HG03095 (cell line): ENCODE data around the gene TMEM256.

Experiments
- ATAC-seq: cut with Tn5 transposase; IDR thresholded peaks from one replicate; pipeline ENCODE4 v1.9.1; 2021; ENCODE audit warnings: moderate library complexity; ENCODE audit not compliant: unreplicated experiment

TMEM256 gene

DNA sequence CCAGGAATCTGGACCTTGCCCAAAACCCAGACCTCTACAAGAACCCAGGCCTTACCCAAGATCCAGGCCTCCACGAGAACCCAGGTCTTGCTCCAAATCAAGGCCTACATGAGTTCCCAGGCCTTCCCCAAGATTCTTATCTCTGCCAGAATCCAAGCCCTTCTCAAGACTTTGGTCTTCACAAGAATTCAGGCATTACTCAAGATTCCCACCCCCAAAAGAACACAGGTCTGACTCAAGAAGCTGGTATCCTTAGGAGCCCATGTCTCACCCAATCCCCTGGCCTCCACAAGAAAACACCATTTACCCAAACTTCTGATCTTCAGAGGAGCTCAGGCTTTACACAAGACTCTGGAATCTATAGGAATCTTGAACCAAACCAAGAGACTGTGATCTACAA lies 27.3 kb upstream of the TMEM256 start:
- no peak for ATAC-seq

DNA sequence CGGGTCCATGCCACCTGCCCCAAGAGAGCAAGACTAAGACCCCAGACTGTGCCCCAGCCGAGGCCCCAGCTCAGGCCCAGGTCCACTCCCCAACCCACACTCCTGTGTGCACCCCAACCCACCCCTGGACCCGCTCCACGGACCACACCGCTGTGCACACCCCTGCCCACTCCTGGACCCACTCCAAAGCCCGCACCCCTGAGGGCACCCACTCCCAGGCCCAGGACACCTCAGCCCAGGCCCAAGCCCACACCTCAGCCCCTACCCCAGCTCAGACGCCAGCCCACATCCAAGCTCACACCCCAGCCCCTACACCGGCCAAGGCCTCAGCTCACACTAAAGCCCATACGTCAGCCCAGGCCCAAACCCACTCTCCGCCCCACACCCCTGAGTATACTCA lies 25.8 kb upstream of the TMEM256 start:
- ATAC-seq: no peak

DNA sequence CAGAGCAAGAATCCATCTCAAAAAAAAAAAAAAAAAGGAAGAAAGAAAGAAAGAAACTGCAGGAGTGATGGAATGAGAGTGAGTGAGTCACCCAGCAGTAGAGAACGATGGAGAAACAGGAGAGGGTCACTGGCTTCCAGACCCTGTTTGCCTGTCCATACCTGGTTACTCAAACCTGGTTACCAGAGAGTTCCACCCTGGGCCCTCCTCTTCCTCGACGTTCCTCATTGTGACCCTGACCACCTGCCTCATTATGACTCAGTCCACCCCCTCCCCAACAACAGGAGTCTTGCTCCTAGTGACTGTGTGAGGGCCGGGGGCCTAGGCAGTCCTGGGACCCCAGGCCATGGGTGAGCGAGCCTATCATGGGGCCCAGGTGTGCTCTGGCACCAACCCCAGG lies 24.7 kb upstream of the TMEM256 start, which contains the start of gene SPEM3:
Gene SPEM3 (plus strand): TSS at position 301 of the 400 bp plus-strand sequence. CDS start 46 bp downstream, at position 347.
- ATAC-seq: no peak

DNA sequence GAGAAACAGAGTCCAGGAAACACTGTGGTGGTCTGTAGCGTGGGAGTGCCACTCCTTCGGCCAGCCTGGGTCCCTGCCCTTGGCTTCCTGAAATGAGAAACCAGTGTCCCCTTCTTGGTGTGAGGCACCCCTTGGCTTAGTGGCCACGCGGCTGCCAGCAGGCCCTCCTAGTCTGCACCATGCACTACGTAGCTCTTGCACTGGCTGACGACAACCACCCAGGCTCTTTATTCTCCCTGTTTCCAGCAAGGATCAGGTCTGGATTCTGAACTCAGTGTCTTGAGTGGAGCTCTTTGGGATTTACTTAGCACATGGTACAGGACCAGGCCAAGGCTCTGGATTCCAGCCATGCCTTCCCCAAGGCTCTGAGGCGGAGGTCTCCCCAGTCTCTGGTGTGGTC lies 23.7 kb upstream of the TMEM256 start:
- no peak for ATAC-seq

GRCh38 chr17:7426896-7427489 lies 23.1 kb upstream of the TMEM256 start:
- no peak for ATAC-seq

- ATAC-seq: no peak
Measured at GRCh38 chr17:7426203-7426863, 22.4 kb upstream of the TMEM256 start.

DNA sequence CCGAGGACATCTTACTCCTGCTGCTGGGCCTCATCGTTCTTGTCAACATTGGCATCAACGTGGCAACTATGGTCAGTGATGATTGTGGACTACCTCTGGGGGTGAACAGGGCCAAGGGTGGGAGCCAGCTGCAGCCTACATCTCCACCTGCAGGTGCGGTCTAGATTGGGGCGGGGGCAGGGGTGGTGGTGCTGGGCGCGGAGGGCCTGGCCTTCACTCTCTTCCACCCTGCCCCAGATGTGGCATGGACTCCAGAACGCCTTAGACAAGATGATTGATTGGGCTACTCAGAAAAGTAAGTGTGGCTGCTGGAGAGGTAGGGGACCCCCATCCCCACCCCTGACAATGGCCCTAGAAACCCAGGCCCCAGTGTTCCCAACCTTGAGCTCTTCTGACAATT lies 21.9 kb upstream of the TMEM256 start:
- ATAC-seq: no peak

- no peak for ATAC-seq
Measured at GRCh38 chr17:7425316-7425715, 21.4 kb upstream of the TMEM256 start, which contains the start of gene SPEM2. Gene SPEM2 (plus strand): TSS chr17:7425616. CDS start chr17:7425689, 73 bp downstream.

GRCh38 chr17:7423679-7424078 lies 19.8 kb upstream of the TMEM256 start:
- no peak for ATAC-seq

GRCh38 chr17:7421186-7421585 lies 17.3 kb upstream of the TMEM256 start:
- no peak for ATAC-seq

- ATAC-seq: no peak
Measured at GRCh38 chr17:7419819-7420610, 16.1 kb upstream of the TMEM256 start, which contains the start of gene SPEM1. Gene SPEM1 (plus strand): TSS chr17:7420324. CDS start chr17:7420385, 61 bp downstream.

GRCh38 chr17:7418472-7419152 lies 14.7 kb upstream of the TMEM256 start:
- no peak for ATAC-seq

GRCh38 chr17:7417056-7417655 lies 13.3 kb upstream of the TMEM256 start:
- ATAC-seq: no peak

DNA sequence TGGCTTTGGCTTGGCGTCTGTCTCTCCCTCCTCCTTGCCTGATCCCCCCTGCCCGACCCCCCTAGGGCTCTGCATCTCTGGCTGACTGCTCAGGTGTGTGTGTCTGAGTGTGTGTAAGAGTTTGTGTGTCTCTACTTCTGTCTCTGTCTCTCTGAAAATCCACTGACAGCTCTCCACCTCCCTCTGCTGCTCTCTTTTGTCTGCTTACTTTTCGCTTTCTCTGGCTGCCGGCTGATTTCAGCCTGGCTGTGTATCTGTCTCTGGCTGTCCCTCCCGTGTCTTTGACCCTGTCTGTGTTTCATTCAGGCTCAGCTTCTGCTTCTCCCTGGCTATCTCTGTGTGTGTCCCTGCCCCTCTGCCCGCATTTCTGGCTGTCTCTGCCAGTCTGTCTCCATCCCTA lies 12.4 kb upstream of the TMEM256 start:
- ATAC-seq: no peak

DNA sequence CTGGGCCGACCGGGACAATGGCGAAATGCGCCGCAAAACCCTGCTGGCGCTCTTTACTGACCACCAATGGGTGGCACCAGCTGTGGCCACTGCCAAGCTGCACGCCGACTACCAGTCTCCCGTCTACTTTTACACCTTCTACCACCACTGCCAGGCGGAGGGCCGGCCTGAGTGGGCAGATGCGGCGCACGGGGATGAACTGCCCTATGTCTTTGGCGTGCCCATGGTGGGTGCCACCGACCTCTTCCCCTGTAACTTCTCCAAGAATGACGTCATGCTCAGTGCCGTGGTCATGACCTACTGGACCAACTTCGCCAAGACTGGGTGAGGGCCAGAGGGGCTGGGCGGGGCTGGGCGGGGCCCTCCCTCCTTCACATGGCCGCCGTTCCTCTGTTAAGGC lies 11.9 kb upstream of the TMEM256 start:
- no peak for ATAC-seq

GRCh38 chr17:7414837-7415236 lies 10.9 kb upstream of the TMEM256 start:
- no peak for ATAC-seq

- no peak for ATAC-seq
Measured at GRCh38 chr17:7413346-7413985, 9.6 kb upstream of the TMEM256 start.

DNA sequence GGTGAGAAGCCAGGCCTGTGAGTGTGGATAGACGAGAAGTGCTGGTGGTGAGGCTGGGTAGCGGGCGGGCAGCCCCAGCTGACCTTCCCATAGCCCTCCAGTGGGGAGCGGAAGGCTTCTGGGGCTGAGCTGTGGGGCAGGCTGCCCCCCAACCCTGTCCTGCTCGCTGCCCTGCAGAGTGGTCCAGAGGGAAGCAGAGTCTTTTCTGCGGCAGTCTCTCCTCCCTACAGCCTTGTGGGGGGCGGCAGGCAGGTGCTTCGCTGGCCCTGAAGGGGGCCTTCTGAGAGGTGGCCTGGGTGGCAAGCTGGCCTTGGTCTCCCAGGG lies 7.5 kb upstream of the TMEM256 start:
- ATAC-seq: no peak

DNA sequence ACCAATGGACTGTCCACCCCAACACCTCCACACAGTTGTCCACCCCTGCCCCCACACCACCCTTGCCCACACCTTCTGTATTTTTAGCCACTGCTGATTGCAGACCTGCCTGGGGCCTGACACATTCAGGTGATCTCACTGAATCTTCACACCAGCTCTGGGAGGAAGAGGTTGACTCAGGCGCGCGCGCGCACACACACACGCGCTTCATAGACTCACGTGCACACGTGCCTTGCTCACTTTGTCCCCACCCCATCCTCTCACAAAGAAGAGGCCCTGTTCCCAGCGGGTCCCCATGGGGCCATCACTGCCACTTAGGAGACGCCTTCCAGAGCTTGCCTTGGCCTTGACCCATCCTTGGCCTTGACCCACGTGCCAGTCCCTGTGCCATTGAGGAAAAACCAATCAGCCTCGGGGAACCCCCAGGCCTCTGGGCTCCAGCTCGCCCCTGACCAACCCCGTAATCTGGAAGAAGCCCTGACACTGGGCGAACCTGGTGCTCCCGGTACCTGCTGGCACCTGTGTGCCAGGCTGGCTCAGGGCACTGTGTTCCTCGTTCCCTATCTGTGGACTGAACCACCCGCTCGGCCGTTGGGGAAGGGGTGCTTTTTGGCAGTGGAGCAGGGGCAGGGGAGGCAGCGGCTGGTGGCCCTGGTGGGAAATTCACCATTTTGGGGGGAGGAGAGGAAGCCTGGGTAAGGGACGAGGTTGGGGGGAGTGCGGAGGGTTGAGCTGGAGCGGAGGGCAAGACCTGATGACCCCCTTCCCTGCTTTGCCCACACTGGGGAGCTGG lies 6.9 kb upstream of the TMEM256 start:
- ATAC-seq: no peak

DNA sequence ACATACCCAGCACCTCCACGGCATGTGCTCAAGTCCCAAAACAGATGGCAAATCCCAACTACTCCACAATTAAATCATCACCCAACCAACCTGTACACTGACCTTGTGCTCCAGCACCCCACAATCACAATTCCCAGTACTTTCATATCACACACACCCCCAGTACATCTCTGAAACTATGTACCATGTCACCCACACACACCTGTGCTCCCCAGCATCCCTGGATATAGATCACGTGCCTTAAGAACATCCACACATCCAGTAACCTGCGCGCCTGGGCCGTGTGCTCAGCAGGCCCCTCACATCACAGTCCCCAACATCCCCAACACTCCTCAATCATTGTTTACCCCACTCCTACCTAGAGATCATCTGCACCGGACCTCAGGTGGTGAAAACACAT lies 5.8 kb upstream of the TMEM256 start:
- ATAC-seq: no peak
